HG03521 (cell line): ENCODE data around the gene AOPEP.

Experiments used
- ATAC-seq: cut with Tn5 transposase; IDR thresholded peaks from one replicate; pipeline ENCODE4 v1.9.1; 2021; ENCODE audit warnings: mild to moderate bottlenecking, moderate library complexity; ENCODE audit not compliant: unreplicated experiment

The AOPEP gene

DNA sequence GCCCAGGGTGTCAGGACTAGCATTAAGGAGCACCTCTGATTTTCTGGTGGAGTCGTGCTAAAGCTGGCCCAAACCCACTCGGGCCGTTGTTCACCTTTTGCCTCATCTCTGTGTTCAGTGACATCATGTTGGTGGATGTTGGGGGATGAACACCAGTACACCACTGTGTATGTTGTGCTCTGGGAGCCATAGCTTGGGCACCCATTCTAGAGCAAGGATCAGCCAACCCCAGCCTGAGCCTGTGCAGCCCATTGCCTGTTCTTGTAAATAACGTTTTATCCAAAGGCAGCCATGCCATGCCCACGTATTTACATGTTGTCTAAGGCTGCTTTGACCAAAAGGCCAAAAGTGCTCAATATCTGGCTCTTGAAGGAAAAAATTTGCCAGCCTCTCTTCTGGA lies 345.4 kb downstream of the AOPEP start:
- no peak for ATAC-seq

- ATAC-seq: no peak
These were observed 346.6 kb downstream of the AOPEP start for GRCh38 chr9:95073042-95073607.

DNA sequence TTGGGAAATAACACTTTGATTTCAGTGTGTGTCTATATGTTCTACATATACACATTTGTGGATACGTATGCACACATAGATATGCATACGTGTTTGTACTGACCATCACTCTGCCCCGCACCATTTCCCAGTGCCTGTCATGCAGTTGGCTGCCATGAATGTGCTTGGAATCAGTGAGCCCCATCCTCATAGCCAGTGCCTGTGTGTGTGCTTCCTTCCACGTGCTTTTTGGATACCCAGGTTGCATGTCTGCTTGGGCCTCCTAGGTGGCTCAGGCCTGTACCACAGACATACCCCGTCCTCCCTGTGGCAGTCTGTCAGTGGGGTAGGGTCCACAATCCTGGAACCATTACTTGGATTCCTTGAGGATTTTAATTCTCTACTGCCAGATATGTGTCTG lies 347.4 kb downstream of the AOPEP start:
- ATAC-seq: no peak

DNA sequence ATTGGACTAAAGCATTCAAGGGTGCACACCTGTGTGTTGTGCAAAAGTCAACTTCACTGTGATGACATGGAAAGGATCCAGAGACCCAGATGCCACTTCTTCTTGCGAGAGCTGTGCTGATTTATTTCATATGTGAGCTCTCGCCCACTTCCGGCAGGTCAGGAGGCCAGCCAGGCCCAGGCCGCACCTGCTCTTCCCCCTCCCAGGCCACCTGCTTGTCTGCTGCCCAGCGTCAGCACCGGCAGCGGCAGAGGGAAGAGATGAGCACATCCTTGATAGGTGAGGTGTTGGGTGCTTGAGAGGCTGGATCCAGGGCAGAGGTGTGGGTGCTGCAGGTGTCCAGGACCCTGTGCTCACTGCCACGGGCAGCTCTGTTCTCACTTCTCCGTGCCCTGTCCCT lies 348.1 kb downstream of the AOPEP start:
- ATAC-seq: no peak

- ATAC-seq: no peak
These were observed 349.2 kb downstream of the AOPEP start for GRCh38 chr9:95075700-95076099.

GRCh38 chr9:95076696-95077052 lies 350.2 kb downstream of the AOPEP start:
- ATAC-seq: no peak

- no peak for ATAC-seq
These were observed 350.7 kb downstream of the AOPEP start for GRCh38 chr9:95077053-95077765.

DNA sequence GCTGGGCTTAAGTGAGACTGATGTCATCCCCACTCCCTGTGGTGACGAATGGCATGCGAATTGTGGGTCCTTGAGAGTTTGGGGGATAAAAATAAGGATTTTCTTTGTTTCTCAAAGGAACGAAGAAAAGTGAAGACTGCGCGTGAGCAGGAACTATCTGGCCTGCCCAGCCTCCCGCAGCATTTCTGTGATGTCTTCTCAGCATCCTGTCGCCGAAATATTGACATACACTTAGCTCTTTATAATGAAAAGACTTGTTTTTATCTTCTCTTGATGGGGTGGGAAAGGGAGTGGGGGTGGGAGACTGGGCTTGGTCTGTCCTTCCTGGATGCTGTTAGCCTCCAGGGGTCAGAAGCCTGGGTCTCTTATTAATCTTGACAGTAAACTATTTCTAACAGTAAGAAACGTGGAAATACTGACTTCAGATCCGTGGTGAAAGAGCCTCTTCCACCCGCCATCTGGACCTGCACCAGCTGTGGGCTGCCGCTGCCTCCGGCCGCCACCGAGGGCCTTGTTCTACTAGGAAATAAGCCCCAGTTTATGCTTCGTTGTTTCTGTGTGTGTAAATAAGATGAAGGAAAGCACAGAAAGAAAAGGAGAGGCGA lies 351.4 kb downstream of the AOPEP start:
- ATAC-seq: no peak

- ATAC-seq: no peak
These were observed 352.0 kb downstream of the AOPEP start for GRCh38 chr9:95078511-95078910.

- ATAC-seq: no peak
These were observed 352.4 kb downstream of the AOPEP start for GRCh38 chr9:95078939-95079338.

DNA sequence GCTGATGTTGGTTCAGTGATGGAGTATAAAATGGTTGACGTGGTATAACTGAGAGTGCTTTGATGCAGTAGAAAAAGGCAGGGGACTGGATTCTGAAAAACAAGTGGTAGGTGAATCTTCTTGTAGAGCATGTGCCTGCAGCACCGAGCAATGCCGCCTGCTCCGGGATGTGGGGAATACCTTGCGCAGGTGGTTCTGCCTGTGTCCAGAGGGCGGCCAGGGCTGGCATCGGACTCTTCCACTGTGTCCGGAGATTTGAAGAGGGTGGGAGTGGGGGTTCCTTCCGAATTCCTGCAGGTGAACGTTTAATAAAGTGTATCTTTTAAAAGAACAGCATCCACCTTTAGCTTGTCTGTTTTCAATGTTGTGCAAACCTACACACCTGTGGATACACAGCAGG lies 353.0 kb downstream of the AOPEP start:
- ATAC-seq: no peak

DNA sequence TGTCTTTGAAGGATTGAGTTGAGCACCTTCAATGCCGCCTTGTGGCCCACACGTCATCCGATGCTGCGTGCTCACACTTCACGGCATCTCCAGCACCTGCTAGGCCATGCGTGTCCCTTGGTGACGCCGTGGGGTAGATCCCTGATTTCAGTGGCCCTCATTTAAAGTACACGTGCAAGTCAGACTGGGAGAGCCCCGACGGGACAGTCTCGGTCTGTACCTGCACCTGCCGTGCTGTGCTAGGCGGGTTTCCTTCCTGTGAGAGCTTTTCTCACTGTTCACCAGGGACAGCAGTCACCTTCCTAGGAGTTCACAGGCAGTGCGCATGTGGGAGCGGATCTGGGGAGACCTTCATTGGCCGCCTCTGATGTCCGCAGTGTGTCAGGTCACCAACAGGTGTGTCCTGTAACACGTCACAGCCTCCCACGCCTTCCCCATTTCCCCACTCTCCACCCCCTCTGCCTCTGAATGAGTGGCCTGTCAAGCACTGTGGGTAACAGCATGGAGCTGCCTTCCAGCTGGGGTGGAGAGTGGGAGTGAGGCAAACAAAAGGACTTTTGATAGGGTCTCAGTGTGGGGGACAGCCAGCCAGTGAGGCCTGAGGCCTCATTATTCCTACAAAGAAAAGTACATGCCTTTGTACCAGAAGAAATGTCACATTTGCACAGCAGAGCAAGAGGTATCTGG lies 354.6 kb downstream of the AOPEP start:
- no peak for ATAC-seq

DNA sequence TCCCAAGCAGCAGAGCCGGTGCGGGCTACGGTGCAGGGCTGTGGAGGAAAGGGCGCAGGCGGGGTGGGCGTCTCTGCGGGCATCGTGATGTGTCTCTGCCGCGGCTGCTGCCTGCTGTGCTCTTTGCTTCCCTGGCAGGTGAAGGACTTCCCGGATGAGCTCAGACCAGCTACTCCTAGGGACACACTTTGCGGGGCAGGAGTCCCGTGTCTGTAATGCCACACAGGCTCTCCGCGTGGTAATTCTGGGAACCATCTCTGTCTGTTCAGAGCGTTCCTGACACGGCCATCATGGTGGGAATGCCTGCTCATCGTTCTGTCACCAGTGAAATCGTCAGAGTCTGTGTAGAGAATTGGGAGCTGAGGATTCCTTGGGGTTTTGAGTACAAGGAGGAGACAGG lies 355.5 kb downstream of the AOPEP start:
- no peak for ATAC-seq

DNA sequence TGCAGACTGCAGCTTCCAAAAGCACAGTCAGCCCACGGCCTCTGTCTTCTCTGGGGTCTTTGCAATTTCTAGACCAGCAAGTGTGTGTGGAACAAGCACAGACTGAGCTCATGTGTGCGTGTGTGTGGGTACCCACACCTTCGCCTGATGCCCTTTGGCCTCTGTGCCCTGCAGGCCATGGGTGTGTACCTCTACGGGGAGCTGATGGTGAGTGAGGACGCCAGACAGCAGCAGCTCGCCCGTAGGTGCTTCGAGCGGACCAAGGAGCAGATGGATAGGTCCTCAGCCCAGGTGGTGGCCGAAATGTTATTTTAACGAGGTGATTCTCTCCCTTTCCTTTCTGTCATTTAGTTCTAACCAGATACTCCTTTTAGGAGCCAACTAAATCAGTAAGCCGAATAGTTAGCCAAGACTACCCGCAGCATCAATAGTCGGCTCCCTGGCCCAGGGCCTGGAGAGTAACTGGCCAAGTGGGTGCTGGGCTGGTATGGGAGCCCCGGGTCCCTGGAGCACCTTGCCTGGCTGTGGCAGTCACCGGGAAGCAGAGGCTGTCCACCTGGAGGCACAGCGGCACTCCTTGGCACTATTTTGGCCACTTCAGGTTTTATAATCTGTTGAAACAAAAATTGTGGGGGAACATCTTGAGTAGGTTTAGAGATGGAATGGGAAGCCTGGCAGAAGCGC lies 356.0 kb downstream of the AOPEP start:
- ATAC-seq: no peak

GRCh38 chr9:95083086-95083768 lies 356.7 kb downstream of the AOPEP start:
- ATAC-seq: no peak

DNA sequence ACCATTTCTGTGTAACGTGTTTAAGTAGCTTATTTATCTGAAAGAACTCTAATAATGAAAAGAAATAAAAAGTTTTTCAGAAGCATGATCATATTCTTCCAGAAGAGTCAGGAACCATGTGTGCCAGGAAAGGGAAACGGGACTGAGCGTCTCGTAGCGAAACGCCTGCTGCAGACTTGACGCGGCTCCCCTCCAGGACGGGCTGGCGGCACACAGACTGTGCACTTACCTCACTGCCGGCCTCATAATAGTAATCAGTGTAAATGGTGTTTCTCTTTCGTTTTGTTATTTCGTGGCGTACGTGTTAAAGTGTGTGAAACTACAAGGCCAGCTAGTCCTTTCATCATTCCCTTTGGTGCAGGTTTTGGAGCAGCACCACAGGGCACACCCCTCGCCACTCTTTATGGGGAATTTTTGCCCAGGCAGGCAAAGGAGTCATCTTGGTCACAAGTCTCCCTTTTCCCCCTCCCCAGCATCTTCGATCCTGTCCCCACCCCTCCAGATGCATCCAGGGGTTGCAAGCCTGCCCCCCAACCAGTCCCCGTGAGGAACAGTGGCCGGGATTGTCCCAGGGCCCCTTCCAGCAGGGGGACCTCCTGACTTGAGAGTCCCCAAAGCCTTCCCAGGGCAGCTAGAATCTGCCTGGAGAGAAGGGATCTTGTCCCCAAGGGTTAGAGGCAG lies 357.9 kb downstream of the AOPEP start:
- no peak for ATAC-seq

DNA sequence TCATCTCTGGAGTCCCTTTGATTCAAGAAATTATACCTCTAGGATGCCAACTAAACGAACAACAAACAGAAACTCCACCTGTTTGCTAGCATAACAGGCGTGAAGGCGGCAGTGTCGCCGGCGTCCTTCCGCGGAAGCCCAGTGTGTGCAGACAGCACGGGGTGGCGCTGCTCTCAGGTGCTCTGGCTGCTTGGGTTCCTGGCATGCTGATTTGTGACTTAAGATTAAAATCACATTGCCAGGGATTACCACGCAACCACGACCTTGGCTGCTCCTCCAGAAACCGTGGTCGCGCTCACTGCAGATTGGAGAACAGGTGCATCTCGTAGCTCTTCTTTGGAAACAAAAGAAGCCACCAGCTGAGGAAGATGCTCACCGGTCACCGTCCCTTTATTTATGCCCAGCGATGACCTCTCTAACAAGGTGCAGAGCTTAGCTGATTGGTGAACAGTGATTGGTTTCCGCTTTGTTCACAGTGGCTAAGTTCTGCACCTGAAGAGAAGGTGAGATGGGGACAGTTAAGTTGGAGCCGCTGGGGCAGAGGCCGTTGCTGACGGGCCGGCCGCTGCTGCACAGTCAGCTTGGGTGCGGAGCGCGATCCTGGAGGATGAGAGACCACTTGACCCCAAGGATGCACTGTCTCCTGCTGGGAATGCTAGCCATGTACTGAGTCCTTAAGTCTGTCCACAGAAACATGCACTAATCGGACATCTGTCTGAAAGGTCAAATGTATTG lies 358.7 kb downstream of the AOPEP start:
- no peak for ATAC-seq

DNA sequence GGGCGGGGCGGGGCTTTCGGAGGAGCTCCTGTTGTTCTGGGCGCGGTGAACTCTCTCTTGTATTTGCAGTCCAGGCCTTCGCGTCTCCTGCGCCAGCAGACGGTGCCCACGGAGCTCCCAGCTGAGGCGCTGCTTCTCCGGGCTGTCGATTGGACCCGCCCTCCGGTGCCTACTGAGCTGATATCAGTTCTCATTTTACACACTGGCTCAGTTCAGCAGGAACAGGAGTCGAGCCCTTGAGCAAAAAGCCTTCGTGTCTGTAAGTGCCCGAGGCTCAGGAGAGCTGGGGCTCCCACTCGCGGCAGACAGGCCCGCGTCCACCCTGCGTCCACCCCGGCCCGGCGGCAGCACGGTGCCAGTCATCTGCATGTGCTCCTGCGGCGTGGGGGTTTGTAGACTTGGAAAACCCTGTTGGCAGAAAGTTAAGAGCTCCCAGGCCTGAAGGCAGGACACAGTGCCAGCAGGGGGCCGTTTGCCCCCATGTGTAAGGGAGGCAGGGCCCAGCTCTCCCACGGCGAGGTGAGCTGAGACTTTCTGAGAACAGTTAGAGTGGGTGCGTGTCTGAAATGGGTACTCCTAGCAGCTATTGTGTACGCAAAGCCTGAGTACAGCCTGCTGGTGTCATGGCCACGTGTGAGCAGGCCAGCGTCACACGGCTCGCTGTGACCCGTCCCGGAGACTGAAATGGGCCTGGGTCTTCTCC lies 359.5 kb downstream of the AOPEP start:
- no peak for ATAC-seq

GRCh38 chr9:95086564-95086955 lies 360.1 kb downstream of the AOPEP start:
- no peak for ATAC-seq
